ENCODE data around the gene NFILZ.

The NFILZ gene

DNA sequence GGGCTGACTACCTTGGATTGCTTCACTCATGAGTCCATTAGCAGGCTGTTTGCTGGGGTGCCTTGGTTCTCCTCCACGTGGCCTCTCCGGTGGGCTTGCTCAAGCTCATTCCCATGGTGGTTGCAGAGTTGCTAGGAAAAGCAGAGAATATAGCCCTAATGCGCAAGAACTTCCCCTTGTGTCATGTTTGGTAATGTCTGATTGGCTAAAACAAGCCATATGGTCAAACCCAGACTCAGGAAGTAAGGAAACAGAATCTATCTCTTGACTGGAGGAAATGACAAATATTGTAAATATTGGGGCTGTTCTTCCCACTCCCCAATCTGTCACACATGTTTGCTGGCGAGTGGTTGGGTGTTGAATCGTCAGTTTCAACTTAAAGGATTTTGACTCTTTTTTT, 12.1 kb downstream of the NFILZ start:
- no peak for DNase-seq (ENCODE audit: extremely low read depth, low read depth)
- TF ChIP-seq, protein P1, sequence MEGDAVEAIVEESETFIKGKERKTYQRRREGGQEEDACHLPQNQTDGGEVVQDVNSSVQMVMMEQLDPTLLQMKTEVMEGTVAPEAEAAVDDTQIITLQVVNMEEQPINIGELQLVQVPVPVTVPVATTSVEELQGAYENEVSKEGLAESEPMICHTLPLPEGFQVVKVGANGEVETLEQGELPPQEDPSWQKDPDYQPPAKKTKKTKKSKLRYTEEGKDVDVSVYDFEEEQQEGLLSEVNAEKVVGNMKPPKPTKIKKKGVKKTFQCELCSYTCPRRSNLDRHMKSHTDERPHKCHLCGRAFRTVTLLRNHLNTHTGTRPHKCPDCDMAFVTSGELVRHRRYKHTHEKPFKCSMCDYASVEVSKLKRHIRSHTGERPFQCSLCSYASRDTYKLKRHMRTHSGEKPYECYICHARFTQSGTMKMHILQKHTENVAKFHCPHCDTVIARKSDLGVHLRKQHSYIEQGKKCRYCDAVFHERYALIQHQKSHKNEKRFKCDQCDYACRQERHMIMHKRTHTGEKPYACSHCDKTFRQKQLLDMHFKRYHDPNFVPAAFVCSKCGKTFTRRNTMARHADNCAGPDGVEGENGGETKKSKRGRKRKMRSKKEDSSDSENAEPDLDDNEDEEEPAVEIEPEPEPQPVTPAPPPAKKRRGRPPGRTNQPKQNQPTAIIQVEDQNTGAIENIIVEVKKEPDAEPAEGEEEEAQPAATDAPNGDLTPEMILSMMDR (IDR thresholded peaks at IDR 0.05; ENCODE audit: low read depth, low read length) = no peak

DNA sequence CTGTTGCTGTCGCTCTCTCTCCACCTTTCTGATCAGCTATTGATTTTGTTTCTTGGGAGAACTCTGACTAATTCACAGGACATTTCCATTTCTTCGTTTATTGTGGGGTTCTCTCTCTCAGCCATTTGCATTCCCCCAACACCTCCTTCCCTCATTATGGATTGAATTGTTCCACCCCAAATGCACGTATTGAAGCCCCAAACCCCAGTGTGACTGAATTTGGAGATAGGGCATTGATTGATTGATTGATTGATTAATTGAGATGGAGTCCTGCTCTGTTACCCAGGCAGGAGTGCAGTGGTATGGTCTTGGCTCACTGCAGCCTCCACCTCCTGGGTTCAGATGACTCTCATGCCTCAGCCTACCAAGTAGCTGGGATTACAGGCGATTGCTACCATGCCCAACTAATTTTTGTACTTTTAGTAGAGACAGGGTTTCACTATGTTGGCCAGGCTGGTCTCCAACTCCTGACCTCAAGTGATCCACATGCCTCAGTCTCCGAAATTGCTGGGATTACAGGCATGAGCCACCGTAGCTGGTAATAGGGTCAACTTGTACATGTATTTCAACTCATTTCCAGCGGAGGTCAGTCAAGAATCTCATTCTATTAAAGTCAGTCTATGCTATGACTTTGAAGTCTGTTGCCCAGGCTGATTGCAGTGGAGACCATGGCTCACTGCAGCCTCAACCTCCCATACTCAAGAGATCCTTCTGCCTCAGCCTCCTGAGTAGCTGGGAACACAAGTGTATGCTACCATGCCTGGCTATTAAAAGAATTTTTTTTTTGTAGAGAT, 13.6 kb downstream of the NFILZ start:
- TF ChIP-seq, protein P1 (IDR thresholded peaks at IDR 0.05; ENCODE audit: low read depth, low read length) = no peak
- no peak for DNase-seq (ENCODE audit: extremely low read depth, low read depth)

DNA sequence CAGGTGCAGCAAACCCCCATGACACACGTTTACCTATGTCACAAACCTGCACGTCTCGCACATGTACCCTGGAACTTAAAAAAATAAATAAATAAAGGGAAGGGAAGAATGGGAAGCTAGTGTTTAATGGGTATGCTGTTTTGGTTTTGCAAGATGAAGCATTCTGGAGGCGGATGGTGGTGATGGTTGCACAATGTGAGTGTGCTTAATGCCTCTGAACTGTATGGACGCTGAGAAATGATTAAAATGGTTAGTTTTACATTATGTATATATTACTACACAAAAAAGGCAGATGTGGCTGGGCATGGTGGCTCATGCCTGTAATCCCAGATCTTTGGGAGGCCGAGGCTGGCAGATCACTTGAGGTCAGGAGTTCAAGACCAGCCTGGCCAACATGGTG, 17.8 kb downstream of the NFILZ start:
- TF ChIP-seq, protein P1 (IDR thresholded peaks at IDR 0.05; ENCODE audit: low read depth, low read length) = no peak
- DNase-seq (ENCODE audit: extremely low read depth, low read depth) = no peak

DNA sequence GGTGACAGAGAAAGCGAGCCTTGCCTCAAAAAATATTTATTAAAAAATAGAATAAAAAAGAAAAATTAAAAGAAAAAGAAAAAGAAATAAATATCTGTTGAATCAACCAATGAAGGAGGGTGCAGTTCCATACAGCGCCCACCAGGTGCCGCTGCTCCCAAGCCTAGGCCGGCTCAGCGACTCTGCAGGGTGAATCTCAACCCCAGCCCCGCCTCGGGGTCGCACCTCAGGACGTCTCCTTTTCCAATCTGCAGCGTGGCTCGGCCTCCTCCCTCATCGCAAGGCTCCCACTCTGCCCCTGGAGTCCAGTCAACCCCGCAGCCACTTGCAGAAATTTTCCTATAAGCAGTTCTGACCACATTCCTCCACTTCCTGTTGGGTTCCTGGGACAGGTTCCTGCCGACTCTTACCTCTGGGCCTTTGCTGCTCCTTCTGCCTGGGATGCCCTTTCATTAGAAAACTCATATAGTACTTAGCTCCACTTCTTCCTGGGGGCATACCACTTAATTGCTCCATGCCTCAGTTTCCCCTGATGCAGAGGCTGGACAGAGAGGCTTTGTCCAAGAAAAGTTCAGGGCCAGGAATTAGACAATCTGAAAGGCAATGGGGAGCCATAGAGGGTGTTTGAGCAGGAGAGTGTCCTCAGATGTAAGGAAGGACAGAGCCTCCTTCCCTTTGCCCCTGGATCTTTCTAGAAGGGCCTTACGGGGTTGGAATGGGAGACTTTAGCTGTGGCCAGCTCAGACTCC, 24.3 kb downstream of the NFILZ start:
- no peak for DNase-seq (ENCODE audit: extremely low read depth, low read depth)
- TF ChIP-seq, protein P1 (IDR thresholded peaks at IDR 0.05; ENCODE audit: low read depth, low read length) = peak; percentile 96

DNA sequence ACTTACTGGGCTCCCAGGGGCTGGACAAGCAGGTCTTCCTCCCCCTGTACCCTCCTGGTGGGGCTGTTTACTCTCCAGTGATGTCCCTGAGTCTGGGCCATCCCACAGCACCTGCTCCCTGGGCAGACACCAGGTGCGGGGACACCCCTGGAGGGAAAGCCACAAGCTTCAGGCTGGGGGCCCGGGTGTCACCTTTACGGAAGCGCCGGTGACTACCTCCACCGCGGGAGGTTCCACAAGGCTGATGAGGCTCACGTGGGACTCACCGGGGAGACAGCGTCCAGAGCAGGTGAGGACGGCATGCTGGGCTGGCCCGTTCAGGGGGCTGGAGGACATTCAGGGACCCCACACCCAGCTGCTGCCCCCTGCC, 24.9 kb downstream of the NFILZ start:
- TF ChIP-seq, protein P1 (IDR thresholded peaks at IDR 0.05; ENCODE audit: low read depth, low read length) = no peak
- no peak for DNase-seq (ENCODE audit: extremely low read depth, low read depth)

DNA sequence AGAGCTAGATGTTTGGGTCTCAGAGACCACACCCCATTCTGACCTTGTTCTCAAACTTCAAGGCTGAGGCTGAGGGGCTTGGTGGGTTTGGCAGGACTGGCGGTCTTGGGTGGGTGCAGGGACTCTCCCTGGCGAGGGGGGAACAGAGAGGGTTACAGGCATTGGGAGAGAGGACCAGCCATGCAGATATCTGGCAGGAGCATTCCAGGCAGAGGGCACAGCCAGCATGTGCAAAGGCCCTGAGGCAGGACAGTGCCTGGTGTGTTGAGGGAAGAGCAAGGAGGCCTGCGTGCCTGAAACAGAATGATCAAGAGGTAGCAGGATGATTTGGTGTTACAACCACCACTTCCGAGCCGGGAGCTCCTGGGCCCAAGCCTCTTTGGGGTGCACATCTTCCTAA, 27.4 kb downstream of the NFILZ start:
- no peak for DNase-seq (ENCODE audit: extremely low read depth, low read depth)
- TF ChIP-seq, protein P1 (IDR thresholded peaks at IDR 0.05; ENCODE audit: low read depth, low read length) = no peak

DNA sequence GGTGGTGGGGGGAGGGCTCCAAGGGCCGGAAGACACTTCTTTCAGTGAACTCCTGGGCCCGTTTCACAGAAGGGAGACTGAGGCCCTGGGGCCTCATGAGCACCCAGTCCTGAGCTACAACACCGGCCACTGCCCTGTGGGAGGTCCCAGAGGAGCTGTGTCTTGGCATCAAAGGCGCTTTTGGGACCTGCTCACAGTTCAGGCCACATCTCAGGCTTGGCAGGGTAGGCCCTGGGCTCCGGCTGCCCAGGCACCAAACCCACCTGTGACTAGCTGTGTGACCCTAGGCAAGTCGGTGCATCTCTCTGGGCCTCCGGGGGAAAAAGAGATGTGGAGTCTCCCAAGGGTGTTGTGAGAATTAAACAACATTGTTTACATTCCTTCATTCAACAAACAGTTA, 29.5 kb downstream of the NFILZ start:
- TF ChIP-seq, protein P1 (IDR thresholded peaks at IDR 0.05; ENCODE audit: low read depth, low read length) = no peak

More for the DNA sequence above, 29.5 kb downstream of the NFILZ start:
- DNase-seq (ENCODE audit: extremely low read depth, low read depth) = no peak

Measured in AG09319 (cell line).